Glutamatergic neuron (in vitro differentiated cells): ENCODE measurements around the gene RBSN. TPM values are rescaled to one million over a fixed set of nuclear protein-coding genes. Genes with fewer than 3 reads are reported as not detected.

ENCODE experiments used
- DNase-seq: peaks from one replicate; pipeline ENCODE4 v3.0.0; 2022
- H3K27ac Mint-ChIP-seq: one replicate; pipeline ENCODE4 v1.8.0; 2020; ENCODE audit warnings: mild to moderate bottlenecking, mixed read lengths, inconsistent platforms; ENCODE audit not compliant: unreplicated experiment
- H3K27me3 Mint-ChIP-seq: one replicate; pipeline ENCODE4 v1.8.0; 2020; ENCODE audit warnings: mild to moderate bottlenecking, moderate library complexity, mixed read lengths, inconsistent platforms; ENCODE audit not compliant: unreplicated experiment
- H3K36me3 Mint-ChIP-seq: one replicate; pipeline ENCODE4 v1.8.0; 2020; ENCODE audit warnings: mild to moderate bottlenecking, mixed read lengths, inconsistent platforms; ENCODE audit not compliant: unreplicated experiment
- H3K4me1 Mint-ChIP-seq: one replicate; pipeline ENCODE4 v1.8.0; 2020; ENCODE audit warnings: mild to moderate bottlenecking, low read depth, mixed read lengths, inconsistent platforms; ENCODE audit not compliant: unreplicated experiment
- H3K4me3 Mint-ChIP-seq: one replicate; pipeline ENCODE4 v1.8.0; 2020; ENCODE audit warnings: mild to moderate bottlenecking, mixed read lengths, inconsistent platforms; ENCODE audit not compliant: unreplicated experiment
- H3K9me3 Mint-ChIP-seq: one replicate; pipeline ENCODE4 v1.8.0; 2020; ENCODE audit warnings: mild to moderate bottlenecking, moderate library complexity, mixed read lengths, inconsistent platforms; ENCODE audit not compliant: unreplicated experiment
- total RNA-seq: library from RNA; stranded (reverse); fragmentation: NEBNext Ultra II Directional; extraction: Animal tissue kit (Norgen Biotek cat#: 25700); gene quantifications from one replicate; pipeline ENCODE4 v1.2.1, GENCODE V29; 2021; ENCODE audit not compliant: unreplicated experiment
- TF ChIP-seq, protein P1 (sequence below): fragments of 200-600 bp; sonication (generic); IDR thresholded peaks from one replicate; pipeline ENCODE4 v1.5.0; 2021; ENCODE audit not compliant: partially characterized antibody, unreplicated experiment

RBSN gene
- total RNA-seq, 1 donor from 2014 or later, result 29.4 TPM

DNA sequence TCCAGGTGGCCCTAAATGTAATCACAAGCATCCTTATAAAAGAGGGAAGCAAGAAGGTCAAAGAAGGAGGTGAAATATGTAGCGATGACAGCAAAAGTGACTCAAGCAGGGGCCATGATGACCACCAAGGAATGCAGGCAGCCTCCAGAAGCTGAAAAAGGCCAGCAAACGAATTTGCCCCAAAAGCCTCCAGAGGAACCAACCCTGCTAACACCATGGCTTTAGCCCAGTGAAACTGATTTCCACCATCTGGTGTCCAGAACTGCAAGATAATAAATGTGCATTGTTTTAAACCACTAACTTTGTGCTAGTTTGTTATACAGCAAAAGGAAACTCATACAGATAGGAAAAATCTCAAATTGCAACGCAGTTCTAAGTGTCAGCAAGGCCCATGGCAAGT, 23.0 kb upstream of the RBSN start:
- Mint-ChIP-seq H3K27me3 (no peaks in the 10 kb centered on the region), H3K4me3 (no peak overlapping the region), H3K36me3 (no peaks in the 10 kb centered on the region), H3K4me1 (no peaks in the 10 kb centered on the region), H3K9me3 (peaks cover 3% of the 10 kb centered on the region), H3K27ac (no peak overlapping the region)
- TF ChIP-seq, protein P1, sequence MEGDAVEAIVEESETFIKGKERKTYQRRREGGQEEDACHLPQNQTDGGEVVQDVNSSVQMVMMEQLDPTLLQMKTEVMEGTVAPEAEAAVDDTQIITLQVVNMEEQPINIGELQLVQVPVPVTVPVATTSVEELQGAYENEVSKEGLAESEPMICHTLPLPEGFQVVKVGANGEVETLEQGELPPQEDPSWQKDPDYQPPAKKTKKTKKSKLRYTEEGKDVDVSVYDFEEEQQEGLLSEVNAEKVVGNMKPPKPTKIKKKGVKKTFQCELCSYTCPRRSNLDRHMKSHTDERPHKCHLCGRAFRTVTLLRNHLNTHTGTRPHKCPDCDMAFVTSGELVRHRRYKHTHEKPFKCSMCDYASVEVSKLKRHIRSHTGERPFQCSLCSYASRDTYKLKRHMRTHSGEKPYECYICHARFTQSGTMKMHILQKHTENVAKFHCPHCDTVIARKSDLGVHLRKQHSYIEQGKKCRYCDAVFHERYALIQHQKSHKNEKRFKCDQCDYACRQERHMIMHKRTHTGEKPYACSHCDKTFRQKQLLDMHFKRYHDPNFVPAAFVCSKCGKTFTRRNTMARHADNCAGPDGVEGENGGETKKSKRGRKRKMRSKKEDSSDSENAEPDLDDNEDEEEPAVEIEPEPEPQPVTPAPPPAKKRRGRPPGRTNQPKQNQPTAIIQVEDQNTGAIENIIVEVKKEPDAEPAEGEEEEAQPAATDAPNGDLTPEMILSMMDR, result no peak
- DNase-seq, result no peak

GRCh38 chr3:15120986-15121385, 22.0 kb upstream of the RBSN start:
- Mint-ChIP-seq H3K27me3 (no peaks in the 10 kb centered on the region), H3K4me3 (no peak overlapping the region), H3K36me3 (no peaks in the 10 kb centered on the region), H3K9me3 (peaks cover 3% of the 10 kb centered on the region), H3K27ac (no peak overlapping the region), H3K4me1 (no peaks in the 10 kb centered on the region)
- TF ChIP-seq, protein P1, result no peak
- no peak for DNase-seq

DNA sequence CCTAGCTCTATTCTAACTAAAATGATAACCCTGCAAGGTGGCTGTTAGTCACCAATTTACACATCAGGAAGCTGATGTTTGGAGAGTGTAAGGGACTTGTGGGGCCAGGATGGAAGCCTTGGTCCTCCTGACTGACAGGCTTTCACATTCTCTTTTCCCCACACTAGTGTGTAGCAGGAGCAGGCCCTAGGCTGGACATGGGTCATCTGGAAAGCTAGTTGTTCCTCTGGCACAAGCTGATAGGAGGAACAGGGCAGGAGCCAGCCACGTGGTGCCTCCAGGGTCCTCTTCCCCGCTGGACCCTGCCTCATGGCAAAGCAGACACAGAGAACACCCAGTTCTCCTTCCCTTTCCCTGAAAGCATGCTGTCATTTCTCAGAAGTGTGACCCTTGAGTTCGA, 18.1 kb upstream of the RBSN start:
- H3K27me3 Mint-ChIP-seq, result no peaks in the 10 kb centered on the region
- peaks cover 3% of the 10 kb centered on the region for H3K9me3 Mint-ChIP-seq
- peaks cover 5% of the 10 kb centered on the region for H3K4me1 Mint-ChIP-seq
- DNase-seq, result no peak
- no peak overlapping the region for H3K27ac Mint-ChIP-seq
- no peaks in the 10 kb centered on the region for H3K36me3 Mint-ChIP-seq
- TF ChIP-seq, protein P1, result no peak
- no peak overlapping the region for H3K4me3 Mint-ChIP-seq

GRCh38 chr3:15116032-15116669, 17.2 kb upstream of the RBSN start:
- no peak for DNase-seq
- TF ChIP-seq, protein P1, result no peak
- H3K9me3 Mint-ChIP-seq, result peaks cover 3% of the 10 kb centered on the region
- peaks cover 5% of the 10 kb centered on the region for H3K4me1 Mint-ChIP-seq
- no peak overlapping the region for H3K4me3 Mint-ChIP-seq
- no peaks in the 10 kb centered on the region for H3K27me3 Mint-ChIP-seq
- no peaks in the 10 kb centered on the region for H3K36me3 Mint-ChIP-seq
- H3K27ac Mint-ChIP-seq, result no peak overlapping the region

GRCh38 chr3:15114466-15115358, 15.8 kb upstream of the RBSN start:
- no peaks in the 10 kb centered on the region for H3K36me3 Mint-ChIP-seq
- TF ChIP-seq, protein P1, result no peak
- no peak for DNase-seq
- H3K9me3 Mint-ChIP-seq, result peaks cover 3% of the 10 kb centered on the region
- H3K27me3 Mint-ChIP-seq, result no peaks in the 10 kb centered on the region
- no peak overlapping the region for H3K27ac Mint-ChIP-seq
- H3K4me3 Mint-ChIP-seq, result no peak overlapping the region
- H3K4me1 Mint-ChIP-seq, result peaks cover 8% of the 10 kb centered on the region
